Natural killer cell (primary cell): ENCODE results near the gene GNG12. TPM values are rescaled to one million over a fixed set of nuclear protein-coding genes. Genes with fewer than 3 reads are reported as not detected.

Experiments used
- ATAC-seq, 3 donors: fragments of 150-1000 bp in 2 of 3; fragments of 200-7000 bp in 1 of 3; cut with Tn5 transposase; 1 replicate in 1 of 3; 2 replicates in 2 of 3; pipeline ENCODE4 v1.10.0; 2021; ENCODE audit warnings: mild to moderate bottlenecking in 2 of 3, moderate library complexity in 2 of 3
- DNase-seq, 2 donors: peaks; one replicate each; pipeline versions ENCODE4 v3.0.0 to v3.0.0-alpha.2; 2013 to 2021; ENCODE audit warnings: mixed read lengths in 1 of 2
- H3K27ac ChIP-seq: one replicate; pipeline ENCODE4 v1.5.1; 2013; ENCODE audit warnings: mild to moderate bottlenecking, low read length
- H3K27me3 ChIP-seq: one replicate; pipeline ENCODE4 v1.6.1; 2013; ENCODE audit warnings: low read length; ENCODE audit not compliant: control insufficient read depth, insufficient read depth
- H3K36me3 ChIP-seq: one replicate; pipeline ENCODE4 v1.6.1; 2013; ENCODE audit warnings: low read length; ENCODE audit not compliant: control insufficient read depth, insufficient read depth
- H3K4me1 ChIP-seq: one replicate; pipeline ENCODE4 v1.6.1; 2013; ENCODE audit warnings: low read length; ENCODE audit not compliant: control insufficient read depth, insufficient read depth
- H3K4me3 ChIP-seq: one replicate; pipeline ENCODE4 v1.5.1; 2013; ENCODE audit warnings: low read length
- H3K9me3 ChIP-seq: one replicate; pipeline ENCODE4 v1.6.1; 2013; ENCODE audit warnings: low read length; ENCODE audit not compliant: control insufficient read depth, insufficient read depth
- H3K27ac Mint-ChIP-seq, 2 donors: one replicate each; pipeline ENCODE4 v1.8.0; 2022; ENCODE audit warnings: mild to moderate bottlenecking in 2 of 2, mixed read lengths in 2 of 2, moderate library complexity in 1 of 2
- H3K27me3 Mint-ChIP-seq, 2 donors: one replicate each; pipeline ENCODE4 v1.8.0; 2022; ENCODE audit warnings: low read depth in 2 of 2, mixed read lengths in 2 of 2
- H3K36me3 Mint-ChIP-seq: one replicate; pipeline ENCODE4 v1.8.0; 2022; ENCODE audit warnings: mixed read lengths
- H3K4me1 Mint-ChIP-seq, 2 donors: one replicate each; pipeline ENCODE4 v1.8.0; 2022; ENCODE audit warnings: mixed read lengths in 2 of 2
- H3K4me3 Mint-ChIP-seq: one replicate; pipeline ENCODE4 v1.8.0; 2022; ENCODE audit warnings: mild to moderate bottlenecking, moderate library complexity, mixed read lengths
- H3K9me3 Mint-ChIP-seq, 2 donors: one replicate each; pipeline ENCODE4 v1.8.0; 2022; ENCODE audit warnings: mixed read lengths in 2 of 2
- WGBS: methylation state at CpG from one replicate; pipeline ENCODE4 v1.1.7; 2013; ENCODE audit warnings: missing lambda C conversion rate; ENCODE audit not compliant: insufficient coverage; 5-methylcytosine and 5-hydroxymethylcytosine counted together
- intact Hi-C: fragments of 100-400 bp; cut with micrococcal nuclease; formaldehyde crosslinking; loops from one replicate; pipeline ENCODE4 v1.14.2; 2022
- total RNA-seq, 4 donors: library from RNA; stranded (reverse); fragments of 120-200 nt in 1 of 4; gene quantifications; one replicate each; pipeline versions ENCODE4 v1.2.3 to v1.2.4, GENCODE V29; 2013 to 2022
- TF ChIP-seq, protein P1 (sequence below): fragments of 200-600 bp; IDR thresholded peaks from one replicate; pipeline ENCODE4 v1.8.0; 2022; ENCODE audit warnings: antibody characterized with exemption

GNG12 gene
- total RNA-seq, 3 donors from 2014 or later (not counting 1 experiment from before 2014, with no cell fraction given) = not detected

DNA sequence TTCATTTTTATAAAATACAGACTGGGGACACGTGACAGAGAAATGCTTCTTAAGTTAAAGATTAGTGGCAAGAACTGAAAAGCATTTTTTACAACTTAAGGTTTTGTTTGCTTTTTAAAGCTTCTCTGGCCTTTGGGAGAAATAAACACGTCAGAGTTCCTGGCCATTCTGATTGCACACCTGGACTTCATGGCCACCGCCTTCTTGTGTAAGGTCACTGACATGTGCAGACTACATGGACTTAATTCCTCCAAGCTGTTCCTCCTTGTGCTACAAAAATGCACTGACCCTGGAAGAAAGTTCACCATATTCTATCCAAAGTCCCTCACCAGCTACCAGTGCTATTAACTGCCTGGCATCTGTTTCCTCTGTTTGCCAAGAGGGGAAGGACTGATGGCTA is 92.1 kb downstream of the GNG12 start:
- Histone ChIP-seq H3K4me1 (peaks cover 5% of the 10 kb centered on the region), H3K9me3 (no peaks in the 10 kb centered on the region), H3K27me3 (no peaks in the 10 kb centered on the region), H3K27ac (no peak overlapping the region), H3K4me3 (no peak overlapping the region), H3K36me3 (no peaks in the 10 kb centered on the region)
- Mint-ChIP-seq H3K9me3 (no peaks in the 10 kb centered on the region), H3K4me1 (peaks cover 3 to 6% of the 10 kb centered on the region in 2 donors), H3K27me3 (peaks cover 2 to 7% of the 10 kb centered on the region in 2 donors), H3K27ac (no peak overlapping the region), H3K36me3 (no peaks in the 10 kb centered on the region), H3K4me3 (no peak overlapping the region)
- DNase-seq (no peak), ATAC-seq (no peak)
- 91% methylated on average over 3 of the region's 3 CpGs for WGBS
- TF ChIP-seq, protein P1, sequence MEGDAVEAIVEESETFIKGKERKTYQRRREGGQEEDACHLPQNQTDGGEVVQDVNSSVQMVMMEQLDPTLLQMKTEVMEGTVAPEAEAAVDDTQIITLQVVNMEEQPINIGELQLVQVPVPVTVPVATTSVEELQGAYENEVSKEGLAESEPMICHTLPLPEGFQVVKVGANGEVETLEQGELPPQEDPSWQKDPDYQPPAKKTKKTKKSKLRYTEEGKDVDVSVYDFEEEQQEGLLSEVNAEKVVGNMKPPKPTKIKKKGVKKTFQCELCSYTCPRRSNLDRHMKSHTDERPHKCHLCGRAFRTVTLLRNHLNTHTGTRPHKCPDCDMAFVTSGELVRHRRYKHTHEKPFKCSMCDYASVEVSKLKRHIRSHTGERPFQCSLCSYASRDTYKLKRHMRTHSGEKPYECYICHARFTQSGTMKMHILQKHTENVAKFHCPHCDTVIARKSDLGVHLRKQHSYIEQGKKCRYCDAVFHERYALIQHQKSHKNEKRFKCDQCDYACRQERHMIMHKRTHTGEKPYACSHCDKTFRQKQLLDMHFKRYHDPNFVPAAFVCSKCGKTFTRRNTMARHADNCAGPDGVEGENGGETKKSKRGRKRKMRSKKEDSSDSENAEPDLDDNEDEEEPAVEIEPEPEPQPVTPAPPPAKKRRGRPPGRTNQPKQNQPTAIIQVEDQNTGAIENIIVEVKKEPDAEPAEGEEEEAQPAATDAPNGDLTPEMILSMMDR = no peak
- intact Hi-C loops = no loop called here

DNA sequence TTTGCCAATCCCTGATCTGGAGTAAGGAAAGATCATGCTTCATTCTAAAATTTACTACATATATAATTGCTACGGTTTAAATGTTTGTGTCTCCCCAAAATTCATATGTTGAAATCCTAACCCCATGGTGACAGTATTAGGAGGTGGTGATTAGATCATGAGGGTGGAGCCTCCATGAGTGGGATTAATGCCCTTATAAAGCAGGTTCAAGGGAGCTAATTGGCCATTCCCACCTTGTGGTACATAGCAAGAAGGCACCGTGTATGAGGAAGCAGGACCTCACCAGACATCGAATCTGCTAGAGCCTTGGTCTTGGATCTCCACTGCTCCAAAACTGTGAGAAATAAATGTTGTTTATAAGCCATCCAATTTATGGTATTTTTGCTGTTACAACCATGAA is 92.7 kb downstream of the GNG12 start:
- TF ChIP-seq, protein P1 = no peak
- 74% methylated on average over 2 of the region's 3 CpGs for WGBS
- ATAC-seq (no peak), DNase-seq (no peak)
- intact Hi-C loops = no loop called here
- Histone ChIP-seq H3K27ac (no peak overlapping the region), H3K4me3 (no peak overlapping the region), H3K4me1 (peaks cover 9% of the 10 kb centered on the region), H3K27me3 (no peaks in the 10 kb centered on the region), H3K9me3 (no peaks in the 10 kb centered on the region), H3K36me3 (no peaks in the 10 kb centered on the region)
- Mint-ChIP-seq H3K27ac (no peak overlapping the region), H3K36me3 (no peaks in the 10 kb centered on the region), H3K9me3 (no peaks in the 10 kb centered on the region), H3K4me1 (peaks cover 8 to 10% of the 10 kb centered on the region in 2 donors), H3K27me3 (peaks cover 0 to 7% of the 10 kb centered on the region in 2 donors), H3K4me3 (no peak overlapping the region)

DNA sequence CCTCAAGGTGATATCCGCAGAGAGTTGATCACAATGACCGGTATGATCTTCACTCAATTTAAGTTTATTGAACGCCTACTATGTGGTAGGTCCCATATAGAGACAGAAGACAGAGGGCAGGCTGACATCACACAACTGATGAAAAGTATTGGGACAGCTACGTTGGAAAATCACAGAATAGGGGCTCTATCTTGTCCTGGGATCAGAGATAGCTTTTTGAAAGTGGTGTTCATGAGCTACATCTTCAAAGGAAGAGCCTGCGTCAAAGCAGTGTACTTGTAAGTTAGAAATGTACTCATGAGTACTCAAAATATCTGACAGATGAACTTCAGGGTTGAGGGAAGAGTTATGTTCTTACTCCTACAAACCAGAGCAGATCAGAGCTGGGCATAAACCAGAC is 93.9 kb downstream of the GNG12 start:
- TF ChIP-seq, protein P1 = no peak
- H3K9me3 Mint-ChIP-seq = no peaks in the 10 kb centered on the region
- no peak overlapping the region for H3K27ac Mint-ChIP-seq
- peaks cover 8 to 10% of the 10 kb centered on the region in 2 donors for H3K4me1 Mint-ChIP-seq
- intact Hi-C loops = no loop called here
- peaks cover 9% of the 10 kb centered on the region for H3K4me1 ChIP-seq
- no peaks in the 10 kb centered on the region for H3K36me3 ChIP-seq
- WGBS = 91% methylated on average over 5 of the region's 5 CpGs
- no peak overlapping the region for H3K27ac ChIP-seq
- no peak overlapping the region for H3K4me3 ChIP-seq
- DNase-seq (no peak), ATAC-seq (no peak)
- peaks cover 0 to 7% of the 10 kb centered on the region in 2 donors for H3K27me3 Mint-ChIP-seq
- H3K9me3 ChIP-seq = no peaks in the 10 kb centered on the region
- no peaks in the 10 kb centered on the region for H3K36me3 Mint-ChIP-seq
- no peak overlapping the region for H3K4me3 Mint-ChIP-seq
- H3K27me3 ChIP-seq = no peaks in the 10 kb centered on the region

DNA sequence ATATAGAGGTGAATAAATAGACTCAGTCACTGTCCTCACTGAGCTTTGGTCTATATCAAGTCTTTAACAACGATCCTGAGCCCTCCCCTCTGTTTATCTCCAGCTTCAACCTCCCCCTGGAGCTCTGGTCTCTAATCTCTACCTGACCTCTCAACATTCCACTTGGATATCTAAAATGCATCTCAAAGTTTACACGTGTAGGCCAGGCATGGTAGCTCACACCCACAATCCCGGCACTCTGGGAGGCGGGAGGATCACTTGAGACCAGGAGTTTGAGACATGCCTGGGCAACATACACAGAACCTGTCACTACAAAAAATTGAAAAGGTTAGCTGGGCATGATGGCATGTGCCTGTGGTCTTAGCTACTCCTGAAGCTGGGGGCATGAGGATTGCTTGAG is 94.9 kb downstream of the GNG12 start:
- Histone ChIP-seq H3K4me3 (no peak overlapping the region), H3K4me1 (peaks cover 9% of the 10 kb centered on the region), H3K9me3 (no peaks in the 10 kb centered on the region), H3K36me3 (no peaks in the 10 kb centered on the region), H3K27me3 (no peaks in the 10 kb centered on the region), H3K27ac (no peak overlapping the region)
- intact Hi-C loops = no loop called here
- H3K9me3 Mint-ChIP-seq = no peaks in the 10 kb centered on the region
- ATAC-seq = no peak
- DNase-seq = no peak
- no peaks in the 10 kb centered on the region for H3K36me3 Mint-ChIP-seq
- TF ChIP-seq, protein P1 = no peak
- peaks cover 0 to 5% of the 10 kb centered on the region in 2 donors for H3K27me3 Mint-ChIP-seq
- H3K4me3 Mint-ChIP-seq = no peak overlapping the region
- H3K27ac Mint-ChIP-seq = no peak overlapping the region
- WGBS = 92% methylated on average over 4 of the region's 4 CpGs
- H3K4me1 Mint-ChIP-seq = peaks cover 8 to 15% of the 10 kb centered on the region in 2 donors
